ENCODE measurements around the gene DGCR8.

Gene DGCR8

DNA sequence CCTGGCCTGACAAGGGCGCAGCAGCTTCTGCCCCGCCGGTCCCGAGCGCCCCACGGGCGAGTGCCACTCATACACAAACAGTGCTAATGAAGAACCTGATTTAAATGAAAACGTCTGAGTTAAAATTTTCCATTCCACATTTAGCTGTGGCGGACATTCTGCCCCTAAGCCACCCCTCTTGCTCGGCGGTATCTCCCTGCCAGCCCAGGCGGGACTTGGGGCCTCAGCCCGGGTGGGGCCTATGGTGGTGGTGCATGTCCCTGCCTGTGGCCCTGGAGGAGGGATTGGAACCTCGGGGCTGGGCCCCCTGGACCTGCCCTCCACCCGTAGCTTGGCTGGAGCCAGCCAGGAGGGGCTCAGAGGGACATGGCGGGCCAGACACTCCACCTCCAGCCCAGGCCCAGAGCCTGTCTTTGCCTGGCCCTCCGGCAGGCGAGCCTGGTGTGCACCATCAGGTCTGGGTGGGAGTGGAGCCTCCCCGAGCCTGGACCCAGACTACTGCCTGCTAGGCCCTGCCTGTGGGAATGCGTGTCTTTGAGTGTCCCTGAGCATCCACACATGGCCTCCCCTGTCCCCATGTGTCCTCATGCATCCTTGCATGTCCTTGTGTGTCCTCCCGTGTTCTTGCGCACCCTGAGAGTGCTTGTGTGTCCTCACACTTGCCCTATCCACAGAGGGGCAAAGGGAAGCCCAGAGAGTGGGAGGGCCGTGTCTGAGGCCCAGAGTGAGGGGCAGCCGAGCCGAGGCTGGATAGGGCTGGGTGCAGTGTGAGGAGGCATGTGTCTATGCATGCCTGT lies 56.0 kb downstream of the DGCR8 start:
- no peak for DNase-seq (ENCODE audit: low read depth in 1 of 2, low spot score in 1 of 2)

DNA sequence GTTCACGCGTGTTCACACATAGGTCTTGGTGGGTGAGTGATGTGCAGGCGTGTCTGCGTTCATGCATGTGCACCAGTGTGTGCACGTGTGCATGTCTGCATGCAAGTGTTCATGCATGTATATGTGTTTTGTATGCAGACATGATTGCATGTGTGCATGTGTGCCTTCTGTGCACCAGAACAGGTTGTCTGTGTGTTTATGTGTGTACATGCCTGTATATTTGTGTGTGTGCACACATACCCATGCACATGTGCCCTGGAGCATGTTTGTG lies 56.5 kb downstream of the DGCR8 start:
- DNase-seq (ENCODE audit: low read depth in 1 of 2, low spot score in 1 of 2): no peak

DNA sequence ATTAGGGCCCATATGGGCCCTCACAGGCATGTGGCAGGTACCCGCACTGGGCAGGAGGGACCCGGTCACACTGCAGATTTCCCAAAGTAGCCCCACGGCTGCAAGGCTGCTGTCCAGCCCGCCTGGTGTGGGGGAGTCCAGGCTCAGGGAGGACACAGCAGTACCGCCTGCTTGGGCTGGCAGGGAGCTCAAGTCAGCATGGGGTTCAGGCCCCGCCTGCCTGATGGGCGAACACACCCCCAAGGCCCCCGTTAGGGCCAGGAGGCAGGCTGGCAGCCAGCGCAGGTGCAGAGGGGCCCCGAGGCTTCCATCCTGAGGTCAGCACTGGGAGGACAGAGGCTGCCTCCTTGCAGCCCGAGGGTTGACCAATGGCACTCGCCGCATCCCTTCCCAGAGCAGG lies 57.1 kb downstream of the DGCR8 start:
- DNase-seq (ENCODE audit: low read depth in 1 of 2, low spot score in 1 of 2): no peak

DNA sequence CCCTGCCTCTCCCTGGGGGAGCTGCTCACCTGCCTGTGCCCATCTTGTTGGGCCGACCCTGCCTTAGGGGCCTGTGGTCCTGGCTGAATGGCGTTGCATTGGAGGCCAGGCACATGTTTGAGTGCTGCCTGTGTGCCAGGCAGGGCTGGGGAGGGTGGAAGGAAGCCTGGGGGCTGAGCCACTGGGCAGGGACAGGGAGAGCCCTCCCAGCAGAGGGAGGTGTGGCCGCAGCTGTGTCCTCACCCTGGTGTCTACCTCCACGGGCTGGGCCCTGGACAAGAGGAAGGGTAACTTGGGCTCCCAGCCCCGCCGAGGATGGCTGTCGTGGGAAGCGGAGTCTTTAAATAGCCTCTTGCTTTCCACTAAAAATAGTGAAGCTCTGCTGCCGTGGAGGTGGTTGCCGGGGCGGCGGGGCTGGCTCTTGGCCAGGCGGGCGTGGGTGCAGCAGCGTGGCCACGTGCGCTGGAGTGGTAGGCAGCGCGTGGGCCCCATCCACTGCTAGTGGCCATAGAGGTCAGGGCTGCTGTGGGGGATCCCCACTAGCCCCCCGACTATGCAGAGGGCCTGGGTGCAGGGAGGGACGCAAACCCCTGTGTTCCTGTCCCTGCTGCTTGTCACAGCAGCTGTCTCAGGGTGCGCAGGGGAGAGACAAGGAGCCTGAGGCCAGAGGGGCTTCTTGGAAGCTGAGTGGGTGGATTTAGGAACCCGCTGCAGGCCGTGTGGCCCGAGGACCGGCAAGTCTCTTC lies 57.8 kb downstream of the DGCR8 start:
- no peak for DNase-seq (ENCODE audit: low read depth in 1 of 2, low spot score in 1 of 2)

DNA sequence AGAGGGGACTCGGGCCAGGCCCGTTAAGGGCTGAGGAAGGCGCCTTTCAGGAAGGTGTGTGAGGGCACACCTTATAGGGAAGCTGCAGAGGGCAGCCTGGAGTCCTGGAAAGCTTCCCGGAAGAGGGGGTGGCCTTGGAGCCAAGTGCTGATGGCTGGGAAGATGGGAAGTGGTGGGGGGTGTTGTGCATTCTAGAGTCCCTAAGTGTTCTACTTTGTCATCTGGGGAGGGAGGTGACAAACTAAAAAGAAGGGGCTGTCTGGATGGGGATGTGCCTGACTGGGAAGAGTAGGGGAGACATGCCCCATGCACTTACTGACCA lies 58.3 kb downstream of the DGCR8 start:
- DNase-seq (ENCODE audit: low read depth in 1 of 2, low spot score in 1 of 2): no peak

DNA sequence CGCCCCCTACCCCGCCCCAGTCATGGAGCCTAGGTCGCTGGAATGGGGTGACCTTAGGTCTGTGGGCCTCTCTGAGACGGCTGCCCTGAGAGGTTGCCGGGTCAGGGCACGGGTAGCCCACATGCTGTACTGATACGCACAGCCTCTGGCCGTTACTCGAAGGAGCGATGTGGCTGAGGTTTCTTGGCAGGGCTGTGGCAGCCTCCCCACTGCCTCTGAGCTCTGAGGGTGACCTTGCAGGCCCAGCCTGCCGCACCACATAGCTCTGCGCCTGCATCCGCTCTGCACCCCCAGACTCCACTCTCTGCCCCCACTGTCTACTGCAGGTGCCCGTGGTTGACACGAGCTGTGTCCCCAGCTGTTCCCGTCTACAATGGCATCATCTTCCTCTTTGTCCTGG lies 58.8 kb downstream of the DGCR8 start:
- no peak for DNase-seq (ENCODE audit: low read depth in 1 of 2, low spot score in 1 of 2)

DNA sequence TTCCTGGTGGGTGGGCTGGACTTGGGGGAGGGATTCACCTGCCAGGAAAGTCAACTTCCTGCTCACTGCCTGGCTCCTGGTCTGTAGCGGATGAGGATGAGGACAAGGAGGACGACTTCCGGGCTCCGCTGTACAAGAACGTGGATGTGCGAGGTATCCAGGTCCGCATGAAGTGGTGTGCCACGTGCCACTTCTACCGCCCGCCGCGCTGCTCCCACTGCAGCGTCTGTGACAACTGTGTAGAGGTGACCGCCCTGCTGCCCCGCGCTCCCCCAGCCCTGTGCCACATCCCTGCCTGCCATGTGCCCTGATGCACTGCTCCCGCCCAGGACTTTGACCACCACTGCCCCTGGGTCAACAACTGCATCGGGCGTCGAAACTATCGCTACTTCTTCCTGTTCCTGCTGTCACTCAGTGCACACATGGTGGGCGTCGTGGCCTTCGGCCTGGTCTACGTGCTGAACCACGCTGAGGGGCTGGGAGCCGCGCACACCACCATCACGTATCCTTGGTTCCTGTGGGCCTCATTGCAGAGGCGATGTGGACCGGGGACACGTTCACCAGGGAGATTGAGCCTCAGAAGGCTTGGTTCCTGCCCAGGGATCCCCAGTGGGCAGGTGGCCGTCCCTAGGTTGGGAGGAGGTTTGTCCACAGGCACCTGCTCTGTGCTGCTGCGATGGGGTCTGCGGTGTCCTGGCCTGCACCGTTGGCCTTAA lies 59.5 kb downstream of the DGCR8 start:
- DNase-seq (ENCODE audit: low read depth in 1 of 2, low spot score in 1 of 2): no peak

DNA sequence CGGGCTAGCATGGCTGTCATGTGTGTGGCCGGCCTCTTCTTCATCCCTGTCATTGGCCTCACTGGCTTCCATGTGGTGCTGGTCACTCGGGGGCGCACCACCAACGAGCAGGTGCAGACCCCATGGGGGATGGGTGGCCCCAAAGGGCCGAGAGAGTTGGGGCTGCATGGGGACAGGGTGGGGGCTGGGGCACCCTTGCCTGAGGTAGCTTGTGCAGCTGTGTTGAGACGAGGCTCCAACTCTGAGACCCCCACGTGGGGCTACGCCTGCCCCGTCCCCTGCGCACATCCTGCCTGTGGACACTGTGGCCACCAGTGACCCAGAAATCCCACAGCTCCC lies 60.0 kb downstream of the DGCR8 start:
- DNase-seq (ENCODE audit: low read depth in 1 of 2, low spot score in 1 of 2): no peak

DNA sequence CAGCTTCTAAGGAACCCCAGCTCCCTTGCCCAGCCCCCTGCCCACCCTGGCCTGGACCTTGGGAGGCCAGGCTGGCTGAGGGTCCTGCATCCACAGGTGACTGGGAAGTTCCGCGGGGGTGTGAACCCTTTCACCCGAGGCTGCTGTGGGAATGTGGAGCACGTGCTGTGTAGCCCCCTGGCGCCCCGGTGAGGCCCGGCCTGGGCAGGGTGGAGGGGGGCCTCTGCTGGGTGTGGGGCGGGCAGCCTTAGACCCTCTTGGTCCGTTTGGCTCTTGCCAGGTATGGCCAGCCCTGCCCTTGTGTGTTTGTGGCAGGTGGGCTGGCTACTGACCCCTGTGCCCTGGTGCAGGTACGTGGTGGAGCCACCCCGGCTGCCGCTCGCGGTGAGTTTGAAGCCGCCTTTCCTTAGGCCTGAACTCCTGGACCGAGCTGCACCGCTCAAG lies 60.5 kb downstream of the DGCR8 start:
- DNase-seq (ENCODE audit: low read depth in 1 of 2, low spot score in 1 of 2): no peak

DNA sequence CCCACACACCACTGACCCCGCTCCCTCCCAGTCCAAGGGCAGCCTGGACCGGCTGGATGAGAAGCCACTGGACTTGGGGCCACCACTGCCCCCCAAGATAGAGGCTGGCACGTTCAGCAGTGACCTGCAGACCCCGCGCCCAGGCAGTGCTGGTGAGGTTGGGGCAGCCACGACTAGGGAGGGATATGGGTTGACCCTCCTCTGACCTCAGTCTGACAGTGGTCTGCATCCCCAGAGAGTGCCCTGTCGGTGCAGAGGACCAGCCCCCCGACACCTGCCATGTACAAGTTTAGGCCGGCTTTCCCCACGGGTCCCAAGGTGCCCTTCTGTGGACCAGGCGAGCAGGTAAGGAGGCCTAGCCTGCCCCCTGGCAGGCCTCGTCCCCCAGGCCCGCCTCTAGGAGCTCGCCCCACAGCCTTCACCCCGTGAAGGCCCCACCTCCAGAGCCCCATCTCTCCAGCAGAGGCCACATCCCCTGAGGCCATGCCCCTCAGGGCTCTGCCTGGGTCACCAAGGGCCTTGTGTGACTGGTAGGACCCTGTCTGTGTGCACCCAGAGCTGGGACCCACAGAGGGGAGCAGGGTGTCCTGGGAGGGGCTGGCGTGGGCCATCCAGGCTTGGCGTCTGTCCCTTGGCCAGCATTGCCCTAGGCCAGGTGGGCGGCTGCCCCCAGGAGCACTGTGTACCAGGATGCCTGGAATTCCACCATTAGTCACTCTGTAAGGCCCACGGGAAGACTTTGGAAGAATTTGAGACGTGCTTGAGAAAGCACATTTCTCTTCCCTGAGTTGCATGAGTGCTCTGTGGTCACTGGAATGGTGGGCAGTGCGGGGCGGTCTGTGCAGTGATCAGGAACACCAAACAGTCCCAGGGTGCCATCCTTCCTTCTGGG lies 61.4 kb downstream of the DGCR8 start:
- DNase-seq (ENCODE audit: low read depth in 1 of 2, low spot score in 1 of 2): no peak

DNA sequence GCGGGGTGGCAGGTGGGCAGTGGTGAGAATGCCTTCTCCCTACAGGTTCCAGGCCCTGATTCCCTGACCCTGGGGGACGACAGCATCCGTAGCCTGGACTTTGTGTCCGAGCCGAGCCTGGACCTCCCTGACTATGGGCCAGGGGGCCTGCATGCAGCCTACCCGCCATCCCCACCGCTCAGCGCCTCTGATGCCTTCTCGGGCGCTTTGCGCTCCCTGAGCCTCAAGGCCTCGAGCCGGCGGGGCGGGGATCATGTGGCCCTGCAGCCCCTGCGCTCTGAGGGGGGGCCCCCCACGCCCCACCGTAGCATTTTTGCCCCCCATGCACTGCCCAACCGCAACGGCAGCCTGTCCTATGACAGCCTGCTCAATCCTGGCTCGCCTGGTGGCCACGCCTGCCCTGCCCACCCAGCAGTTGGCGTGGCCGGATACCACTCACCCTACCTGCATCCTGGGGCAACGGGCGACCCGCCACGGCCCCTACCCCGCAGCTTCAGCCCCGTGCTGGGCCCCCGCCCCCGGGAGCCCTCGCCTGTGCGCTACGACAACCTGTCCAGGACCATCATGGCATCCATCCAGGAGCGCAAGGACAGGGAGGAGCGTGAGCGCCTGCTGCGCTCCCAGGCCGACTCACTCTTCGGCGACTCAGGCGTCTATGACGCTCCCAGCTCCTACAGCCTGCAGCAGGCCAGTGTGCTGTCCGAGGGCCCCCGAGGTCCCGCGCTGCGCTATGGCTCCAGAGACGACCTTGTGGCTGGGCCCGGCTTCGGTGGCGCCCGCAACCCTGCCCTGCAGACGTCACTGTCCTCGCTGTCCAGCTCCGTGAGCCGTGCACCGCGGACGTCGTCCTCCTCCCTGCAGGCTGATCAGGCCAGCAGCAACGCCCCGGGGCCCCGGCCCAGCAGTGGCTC lies 62.9 kb downstream of the DGCR8 start:
- no peak for DNase-seq (ENCODE audit: low read depth in 1 of 2, low spot score in 1 of 2)

DNA sequence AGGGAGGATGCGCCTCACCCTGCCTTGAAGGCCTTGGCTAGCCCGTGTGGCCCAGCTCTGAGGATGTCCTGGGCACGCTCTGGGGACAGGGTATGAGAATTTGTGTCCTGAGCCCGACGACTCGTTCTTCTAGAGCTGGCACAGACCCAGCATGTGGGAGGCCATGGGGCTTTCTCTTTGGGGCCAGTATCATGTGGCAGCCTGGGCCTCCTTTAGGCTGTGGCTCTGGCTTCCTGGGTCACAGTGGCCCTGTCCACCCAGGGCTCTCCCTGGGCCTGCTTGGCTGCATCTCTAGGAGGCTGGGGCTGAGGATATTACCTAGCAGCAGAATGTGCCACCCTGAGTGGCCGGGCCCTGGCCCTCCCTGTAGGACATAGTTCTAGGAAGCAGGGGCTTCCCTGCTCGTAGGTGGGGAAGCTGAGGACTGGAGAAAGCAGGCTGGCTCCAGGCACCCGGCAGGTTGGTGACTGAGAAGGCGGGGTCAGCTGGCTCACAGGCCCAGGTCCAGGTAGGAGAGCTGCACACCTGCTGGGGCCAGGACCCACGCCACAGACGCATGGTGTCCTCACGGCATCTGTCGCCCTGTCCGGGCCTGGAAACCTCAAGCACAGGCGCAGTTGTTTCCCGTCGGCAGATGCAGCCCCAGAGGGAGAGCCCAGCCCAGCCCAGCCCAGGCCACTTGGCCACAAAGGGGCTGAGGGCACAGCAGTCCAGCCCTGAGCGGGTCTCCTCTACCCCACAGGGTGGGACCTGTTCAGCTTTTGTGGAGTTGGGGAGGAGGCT lies 64.0 kb downstream of the DGCR8 start:
- DNase-seq (ENCODE audit: low read depth in 1 of 2, low spot score in 1 of 2): no peak

DNA sequence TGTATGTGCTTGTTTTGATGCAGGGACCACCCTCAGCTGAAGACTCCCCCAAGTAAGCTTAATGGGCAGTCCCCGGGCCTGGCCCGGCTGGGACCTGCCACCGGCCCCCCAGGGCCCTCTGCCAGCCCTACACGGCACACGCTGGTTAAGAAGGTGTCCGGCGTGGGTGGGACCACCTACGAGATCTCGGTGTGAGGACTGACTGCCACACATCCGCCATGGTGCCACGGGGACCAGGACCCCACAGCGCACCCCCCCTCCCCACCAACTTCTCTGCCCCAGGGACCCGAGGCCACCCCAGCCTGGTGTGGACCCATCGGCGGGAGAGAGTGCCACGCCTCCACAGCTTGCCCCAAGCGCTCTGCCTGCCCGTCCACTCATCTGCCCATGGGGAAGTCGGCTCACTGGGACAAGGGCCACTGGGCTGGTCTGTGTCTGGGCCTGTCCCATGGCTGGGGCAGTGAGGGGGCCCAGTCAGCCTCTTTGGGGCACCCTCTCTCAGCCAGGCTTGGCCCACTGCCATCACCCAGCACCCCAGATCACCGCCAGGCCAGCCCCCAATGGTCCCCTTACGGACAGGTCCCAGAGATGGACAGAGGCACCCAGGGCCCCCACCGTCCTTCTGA lies 65.3 kb downstream of the DGCR8 start:
- no peak for DNase-seq (ENCODE audit: low read depth in 1 of 2, low spot score in 1 of 2)

DNA sequence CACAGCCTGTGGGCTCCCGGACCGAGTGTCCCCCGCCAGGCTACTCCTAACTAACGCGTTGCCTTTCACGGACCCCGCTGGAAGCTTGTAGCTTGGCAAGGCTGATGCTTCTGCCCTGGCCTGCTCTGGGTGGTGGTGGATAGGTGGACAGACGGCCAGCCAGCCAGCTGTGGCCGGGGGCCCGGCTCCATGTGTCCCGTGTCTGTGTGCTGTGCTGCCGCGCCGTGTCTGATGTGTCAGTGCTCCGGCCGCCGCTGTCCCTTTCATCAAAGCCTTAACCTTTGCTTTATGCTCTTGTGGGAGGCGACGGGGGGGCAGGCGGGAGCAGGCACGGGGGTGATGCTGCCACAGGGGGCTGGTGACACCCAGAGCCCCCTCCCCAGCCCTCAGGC lies 65.8 kb downstream of the DGCR8 start:
- no peak for DNase-seq (ENCODE audit: low read depth in 1 of 2, low spot score in 1 of 2)

DNA sequence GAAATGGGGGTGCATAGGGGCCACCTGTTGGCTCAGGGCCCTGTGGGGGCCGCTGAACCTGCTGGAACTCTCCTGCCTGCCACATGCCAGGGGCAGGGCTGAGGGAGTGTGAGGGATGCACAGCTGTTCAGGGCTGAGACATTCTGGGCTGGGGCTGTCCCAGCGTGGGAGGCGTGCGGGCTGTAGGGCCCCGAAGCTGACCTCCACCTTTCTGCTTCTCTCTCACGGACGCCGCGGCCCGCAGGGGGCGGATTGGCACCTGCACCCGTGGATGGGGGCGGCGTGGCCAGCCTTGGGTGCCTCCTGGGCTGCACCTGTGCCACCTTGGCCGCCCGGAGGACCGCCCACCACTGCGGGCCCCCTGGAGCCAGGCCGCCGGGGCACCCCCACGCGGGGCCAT lies 66.7 kb downstream of the DGCR8 start:
- no peak for DNase-seq (ENCODE audit: low read depth in 1 of 2, low spot score in 1 of 2)

DNA sequence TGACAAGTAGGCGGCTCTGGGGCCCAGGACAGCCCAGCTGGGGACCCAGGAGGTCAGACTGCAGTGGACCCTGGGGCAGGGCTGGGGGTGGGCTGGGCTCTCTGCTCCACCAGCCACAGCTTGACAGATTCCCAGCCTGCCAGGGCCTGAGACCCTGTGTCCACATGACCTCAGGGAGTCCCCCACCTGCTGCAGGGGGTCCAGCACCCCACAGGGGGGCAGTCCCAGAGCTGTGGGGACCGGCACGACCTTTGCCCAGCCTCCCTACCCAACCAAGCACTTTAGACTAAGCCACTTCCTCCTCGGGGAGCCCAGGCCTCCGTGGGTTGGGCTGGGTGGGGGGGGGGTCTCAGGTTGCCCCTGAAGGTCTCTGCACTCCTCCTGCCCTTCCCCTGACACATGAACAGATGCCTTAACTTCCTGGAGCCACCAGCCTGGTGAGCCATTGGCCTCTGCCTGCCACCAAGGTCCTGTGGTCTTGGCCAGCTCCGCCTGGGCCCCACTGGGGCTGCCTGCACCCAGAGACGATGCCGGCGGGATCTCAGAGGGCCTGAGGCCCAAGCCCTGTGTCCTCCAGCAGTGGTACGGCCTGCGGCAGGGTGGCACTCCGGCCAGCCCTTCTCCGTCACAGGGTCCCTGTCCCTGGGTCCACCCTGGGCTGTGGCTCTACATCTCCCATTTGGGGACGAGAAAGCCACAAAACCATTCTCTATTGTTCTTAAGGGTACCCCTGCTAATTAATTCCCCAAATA lies 67.4 kb downstream of the DGCR8 start:
- DNase-seq (ENCODE audit: low read depth in 1 of 2, low spot score in 1 of 2): no peak

DNA sequence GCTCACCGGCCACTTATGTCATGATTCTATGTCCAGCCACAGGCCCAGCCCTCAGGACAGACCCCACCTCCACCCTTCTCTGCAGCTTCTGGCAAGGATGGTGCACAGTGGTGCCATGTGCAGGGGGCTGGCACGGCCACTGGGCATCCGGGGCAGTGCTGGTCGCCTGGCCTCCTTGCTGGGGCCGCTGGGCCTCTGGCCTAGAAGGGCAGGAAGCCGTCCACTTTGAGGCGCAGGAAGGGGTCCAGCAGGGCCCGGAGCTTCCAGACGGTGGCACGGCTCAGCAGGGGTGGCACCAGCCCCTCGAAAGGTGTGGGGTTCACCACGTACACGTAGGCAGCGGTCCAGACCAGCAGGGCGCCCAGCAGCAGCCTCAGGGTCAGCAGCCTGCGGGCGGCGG lies 68.4 kb downstream of the DGCR8 start:
- DNase-seq (ENCODE audit: low read depth in 1 of 2, low spot score in 1 of 2): no peak

Data from activated CD4-positive, alpha-beta T cell treated with anti-CD3 and anti-CD28 coated beads, Interleukin-2, amount 50 U/mL, for 24 hours (primary cell).